ENCODE data around the gene SGCA. TPM values are rescaled to one million over a fixed set of nuclear protein-coding genes. Genes with fewer than 3 reads are reported as not detected.

Gene SGCA
- total and polyA plus RNA-seq, 2 of the 8 experiments (the other 6 are each of a cell fraction or from before 2014, with no cell fraction given) = 0.12 TPM; not detected in 1

DNA sequence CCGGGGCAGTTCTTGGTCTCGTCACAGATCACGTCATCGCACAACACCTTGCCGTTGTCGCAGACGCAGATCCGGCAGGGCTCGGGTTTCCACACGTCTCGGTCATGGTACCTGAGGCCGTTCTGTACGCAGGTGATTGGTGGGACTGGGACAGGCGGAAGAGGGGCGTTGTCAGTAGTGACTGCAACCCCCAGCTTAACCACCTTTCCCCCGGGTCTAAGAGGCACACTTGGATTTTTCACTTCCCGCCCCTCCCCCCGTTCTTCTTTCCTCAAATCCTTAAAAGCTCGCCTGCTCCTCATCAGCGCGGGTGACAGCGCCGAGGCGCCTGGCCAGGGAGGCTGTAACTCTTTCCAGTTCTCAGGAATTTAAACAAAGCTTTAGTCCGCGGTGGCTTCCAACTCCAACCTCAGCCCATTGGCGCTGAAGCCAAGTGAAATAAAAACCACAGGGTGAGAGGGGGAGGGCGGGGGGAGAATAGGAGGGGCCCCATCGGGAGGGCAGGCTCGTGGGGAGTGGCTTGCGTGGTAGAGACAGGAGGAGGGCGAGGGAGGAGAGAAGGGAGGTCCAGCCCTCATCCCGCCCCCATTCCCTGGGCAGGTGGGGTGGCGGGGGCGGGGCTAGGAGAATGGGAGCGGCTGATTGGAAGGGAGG is 34.1 kb downstream of the SGCA start (continued):
- TF ChIP-seq JUND (IDR thresholded peaks at IDR 0.05; ENCODE audit: low read length) (0 out of 2 replicates have a peak, but pooled peaks have one; percentile 13), CEBPB (IDR thresholded peaks at IDR 0.05; ENCODE audit: low read depth, low read length) (no peak), HDAC6 (IDR thresholded peaks at IDR 0.05; ENCODE audit: low read depth, low read length) (no peak), POLR2AphosphoS5 (IDR thresholded peaks at IDR 0.05; ENCODE audit: low read depth, low read length) (no peak), POLR2A (IDR thresholded peaks at IDR 0.05; ENCODE audit: control extremely low read depth in 1 of 2, low read depth in 2 of 2, low read length in 2 of 2) (0 out of 3 replicates have a peak, but pooled peaks of 1 of the 2 experiments have one; percentile 31), CHD2 (IDR thresholded peaks at IDR 0.05; ENCODE audit: low read length) (no peak), KDM1A (IDR thresholded peaks at IDR 0.05; ENCODE audit: borderline replicate concordance, low read length) (no peak), BACH1 (IDR thresholded peaks at IDR 0.05; ENCODE audit: low read length) (no peak), MAFK (IDR thresholded peaks at IDR 0.05; ENCODE audit: low read depth, low read length) (no peak), CREB1 (IDR thresholded peaks at IDR 0.05) (peak; percentile 95), PHF8 (conservative IDR thresholded peaks at IDR 0.05; ENCODE audit: low read depth, low read length) (no peak), NANOG (IDR thresholded peaks at IDR 0.05; ENCODE audit: insufficient read depth, low read depth, low read length, poor library complexity, severe bottlenecking) (no peak), TAF7 (optimal IDR thresholded peaks at IDR 0.05; ENCODE audit: borderline replicate concordance, low read depth, low read length) (no peak), ZNF274 (IDR thresholded peaks at IDR 0.05; ENCODE audit: borderline replicate concordance, extremely low read depth, low read length) (no peak)
